Activated CD4-positive, alpha-beta T cell treated with anti-CD3 and anti-CD28 coated beads, Interleukin-2, amount 50 U/mL, for 16 hours (primary cell): Measurements from ENCODE around the gene KRTAP3-1.
"Not testable (repeated sequence)": the region's sequence is repeated elsewhere in the genome, so short reads cannot be mapped to it uniquely, and the experiment has no call there.

ENCODE experiments used
- DNase-seq: peaks from one replicate; pipeline ENCODE4 v3.0.0-alpha.2; 2020

KRTAP3-1 gene

GRCh38 chr17:41008811-41009210, at the start of gene KRTAP3-1:
TSS of gene KRTAP3-1 (minus strand) at chr17:41009128. CDS start at chr17:41009074, 54 bp downstream.
- DNase-seq: no peak

GRCh38 chr17:41057547-41057946, 48.6 kb upstream of the KRTAP3-1 start:
- no peak for DNase-seq

DNA sequence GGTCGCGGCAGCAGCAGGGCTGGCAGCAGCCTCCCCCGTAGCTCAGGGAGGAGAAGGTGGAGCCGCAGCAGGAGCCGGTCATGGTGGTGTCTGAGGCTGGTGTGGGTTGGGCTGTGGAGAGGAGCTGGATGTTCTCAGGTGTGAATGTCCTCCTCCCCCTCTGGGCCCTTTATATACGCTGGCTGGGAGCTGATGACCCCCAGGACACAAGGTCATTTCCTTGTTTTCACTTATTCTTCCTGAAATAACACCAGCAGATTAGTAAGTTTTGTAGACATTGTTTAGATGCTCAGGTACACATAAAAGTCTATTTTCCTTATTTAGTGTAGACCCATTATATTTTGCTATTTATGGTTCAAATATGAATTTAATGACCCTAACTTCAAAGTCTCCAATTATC, 46.2 kb upstream of the KRTAP3-1 start, which contains the start of gene KRTAP2-2:
Gene KRTAP2-2 (minus strand): TSS at position 101 of the 400 bp plus-strand sequence. CDS start 19 bp downstream, at position 82.
- not testable (repeated sequence) for DNase-seq

DNA sequence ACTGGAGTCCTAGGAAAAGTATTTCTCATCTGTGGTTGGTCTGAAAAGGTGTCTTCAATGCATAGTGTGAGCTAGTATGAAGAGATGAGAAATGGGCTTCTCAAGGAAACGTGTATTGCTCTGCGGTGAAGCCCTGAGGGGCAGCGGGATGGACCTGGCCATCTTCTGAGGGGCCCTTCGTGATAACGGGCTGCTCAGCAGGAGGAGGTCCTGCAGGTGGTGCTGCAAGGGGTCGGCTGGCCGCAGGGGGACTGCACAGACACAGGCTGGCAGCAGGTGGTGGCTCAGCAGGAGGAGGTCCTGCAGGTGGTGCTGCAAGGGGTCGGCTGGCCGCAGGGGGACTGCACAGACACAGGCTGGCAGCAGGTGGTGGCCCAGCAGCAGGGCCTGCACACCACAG, 45.6 kb upstream of the KRTAP3-1 start:
- DNase-seq: not testable (repeated sequence)

GRCh38 chr17:41054025-41054424, 45.1 kb upstream of the KRTAP3-1 start:
- DNase-seq: no peak

- DNase-seq: no peak
Observed at GRCh38 chr17:41052566-41052965, 43.6 kb upstream of the KRTAP3-1 start.

DNA sequence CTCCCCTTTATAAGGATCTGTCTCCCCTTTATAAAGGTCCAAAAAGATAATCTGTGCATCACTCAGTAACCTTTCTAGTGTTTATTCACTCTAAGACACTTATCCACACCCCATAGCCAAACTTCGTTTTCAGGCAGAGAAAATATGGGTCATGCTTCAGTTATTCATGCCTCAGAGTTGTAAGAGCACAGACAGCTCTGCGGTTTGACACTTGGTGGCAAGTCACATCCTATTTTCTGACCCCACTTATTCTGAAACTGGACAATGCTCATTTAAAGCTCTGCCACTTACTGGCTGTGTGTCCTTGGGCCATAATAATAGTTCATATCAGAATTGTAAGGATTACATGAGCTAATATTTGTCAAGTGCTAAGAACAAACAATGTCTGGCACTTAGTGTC, 40.2 kb upstream of the KRTAP3-1 start:
- DNase-seq: no peak

- no peak for DNase-seq
Observed at GRCh38 chr17:41048441-41048840, 39.5 kb upstream of the KRTAP3-1 start.

DNA sequence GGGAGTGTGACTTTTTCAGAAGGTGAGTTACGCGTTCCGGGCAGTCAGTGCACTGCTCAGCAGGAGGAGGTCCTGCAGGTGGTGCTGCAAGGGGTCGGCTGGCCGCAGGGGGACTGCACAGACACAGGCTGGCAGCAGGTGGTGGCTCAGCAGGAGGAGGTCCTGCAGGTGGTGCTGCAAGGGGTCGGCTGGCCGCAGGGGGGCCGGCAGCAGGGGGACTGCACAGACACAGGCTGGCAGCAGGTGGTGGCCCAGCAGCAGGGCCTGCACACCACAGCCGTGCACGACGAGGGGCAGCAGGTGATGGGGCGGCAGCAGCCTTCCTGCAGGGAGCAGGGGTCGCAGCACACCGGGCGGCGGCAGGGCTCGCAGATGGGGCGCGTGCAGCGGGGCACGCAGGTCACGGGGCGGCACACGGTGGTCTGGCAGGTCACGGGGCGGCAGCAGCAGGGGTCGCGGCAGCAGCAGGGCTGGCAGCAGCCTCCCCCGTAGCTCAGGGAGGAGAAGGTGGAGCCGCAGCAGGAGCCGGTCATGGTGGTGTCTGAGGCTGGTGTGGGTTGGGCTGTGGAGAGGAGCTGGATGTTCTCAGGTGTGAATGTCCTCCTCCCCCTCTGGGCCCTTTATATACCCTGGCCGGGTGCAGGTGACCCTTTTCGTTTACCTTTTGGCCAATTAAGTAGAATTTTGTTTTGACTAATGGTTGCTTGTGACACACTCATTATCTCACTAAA, 38.0 kb upstream of the KRTAP3-1 start, which contains the start of gene KRTAP2-1:
Gene KRTAP2-1 (minus strand): TSS at position 582 of the 731 bp plus-strand sequence. CDS start 49 bp downstream, at position 533.
- not testable (repeated sequence) for DNase-seq

GRCh38 chr17:41042953-41043352, 34.0 kb upstream of the KRTAP3-1 start:
- no peak for DNase-seq

DNA sequence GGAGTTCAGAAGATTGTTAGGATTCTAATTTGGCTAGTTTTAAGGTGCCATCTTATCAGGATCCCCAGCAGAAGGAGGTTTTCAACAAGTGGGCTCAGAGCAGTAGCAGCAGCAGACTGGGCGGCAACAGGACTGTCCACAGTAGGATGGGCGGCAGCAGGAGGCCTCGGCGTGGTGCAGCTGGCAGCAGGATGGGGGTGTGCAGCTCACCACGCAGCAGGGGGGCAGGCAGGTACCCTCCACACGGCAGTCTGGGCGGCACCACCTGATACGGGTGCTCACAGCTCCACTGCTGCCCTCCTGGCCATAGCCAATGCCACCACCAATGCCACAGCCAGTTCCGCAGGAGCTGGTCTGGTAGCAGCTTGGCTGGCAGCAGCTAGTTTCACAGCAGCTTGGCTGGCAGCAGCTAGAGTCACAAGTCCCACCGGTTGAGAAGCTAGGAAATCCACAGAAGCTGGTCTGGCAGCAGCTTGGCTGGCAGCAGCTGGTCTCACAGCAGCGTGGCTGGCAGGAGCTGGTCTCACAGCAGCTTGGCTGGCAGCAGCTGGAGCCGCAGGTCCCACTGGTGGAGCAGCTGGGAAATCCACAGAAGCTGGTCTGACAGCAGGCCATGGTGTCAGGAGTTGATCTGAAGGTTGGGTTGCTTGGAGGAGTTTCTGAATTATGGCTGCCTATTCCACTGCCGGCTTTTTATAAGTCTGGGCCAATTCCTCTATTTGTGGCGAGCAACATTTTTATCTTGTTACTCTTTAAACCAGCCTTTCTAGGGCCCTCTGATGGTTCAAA, 32.0 kb upstream of the KRTAP3-1 start, which contains the start of gene KRTAP1-1:
Gene KRTAP1-1 (minus strand): TSS at position 668 of the 789 bp plus-strand sequence. CDS start 53 bp downstream, at position 615.
- DNase-seq: not testable (repeated sequence)

DNA sequence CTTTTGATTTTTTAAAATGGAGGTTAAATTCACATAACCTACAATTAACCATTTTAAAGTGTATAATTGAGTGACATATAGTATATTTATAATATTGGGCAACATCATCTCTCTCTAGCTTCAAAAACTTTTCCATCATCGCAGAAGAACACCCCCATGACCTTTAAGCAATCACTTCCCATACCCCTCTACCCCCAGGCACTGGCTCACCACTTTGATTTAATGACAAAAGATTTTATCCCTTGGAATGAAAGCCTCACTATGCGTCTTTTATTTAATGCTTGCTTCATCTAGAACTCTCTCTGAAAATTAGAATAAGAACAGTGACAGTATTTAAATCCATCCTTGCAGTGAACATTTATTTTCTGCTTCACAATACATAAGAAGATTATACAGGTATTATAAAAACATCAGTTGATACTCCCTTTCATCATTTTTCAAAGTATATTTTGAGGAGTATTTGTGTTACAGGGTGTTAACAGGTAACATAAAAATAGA, 29.0 kb upstream of the KRTAP3-1 start:
- no peak for DNase-seq

GRCh38 chr17:41034346-41034935, 25.5 kb upstream of the KRTAP3-1 start, which contains the start of gene KRTAP1-3:
TSS of gene KRTAP1-3 (minus strand) at chr17:41034874. CDS start at chr17:41034821, 53 bp downstream.
- DNase-seq: not testable (repeated sequence)

- no peak for DNase-seq
Observed at GRCh38 chr17:41029633-41030245, 20.8 kb upstream of the KRTAP3-1 start, which contains the start of gene KRTAP1-4. TSS of gene KRTAP1-4 (minus strand) at chr17:41030195. CDS start at chr17:41030078, 117 bp downstream.

GRCh38 chr17:41026715-41027471, 18.0 kb upstream of the KRTAP3-1 start, which contains the start of gene KRTAP1-5:
TSS of gene KRTAP1-5 (minus strand) at chr17:41027208. CDS start at chr17:41027155, 53 bp downstream.
- no peak for DNase-seq

DNA sequence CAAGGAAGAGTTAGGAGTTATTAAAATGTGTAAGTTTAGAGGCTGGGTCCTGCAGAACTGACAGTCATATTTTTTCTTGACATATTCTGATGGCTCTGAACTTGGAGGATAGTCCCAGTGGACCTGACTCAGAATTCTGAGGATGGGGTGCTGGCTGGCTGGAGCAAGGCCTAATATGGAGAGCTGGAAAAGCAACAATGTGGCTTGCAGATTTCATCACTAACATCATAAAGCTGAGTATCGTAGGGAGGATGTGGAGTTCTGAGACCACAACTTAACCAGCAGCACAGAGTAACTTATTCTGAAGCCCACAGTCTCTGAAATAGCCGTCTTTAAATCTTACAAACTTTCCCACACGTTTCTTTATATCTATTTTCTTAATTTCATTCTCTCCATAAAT, 15.8 kb upstream of the KRTAP3-1 start:
- DNase-seq: no peak

GRCh38 chr17:41020336-41020735, 11.4 kb upstream of the KRTAP3-1 start:
- DNase-seq: no peak

DNA sequence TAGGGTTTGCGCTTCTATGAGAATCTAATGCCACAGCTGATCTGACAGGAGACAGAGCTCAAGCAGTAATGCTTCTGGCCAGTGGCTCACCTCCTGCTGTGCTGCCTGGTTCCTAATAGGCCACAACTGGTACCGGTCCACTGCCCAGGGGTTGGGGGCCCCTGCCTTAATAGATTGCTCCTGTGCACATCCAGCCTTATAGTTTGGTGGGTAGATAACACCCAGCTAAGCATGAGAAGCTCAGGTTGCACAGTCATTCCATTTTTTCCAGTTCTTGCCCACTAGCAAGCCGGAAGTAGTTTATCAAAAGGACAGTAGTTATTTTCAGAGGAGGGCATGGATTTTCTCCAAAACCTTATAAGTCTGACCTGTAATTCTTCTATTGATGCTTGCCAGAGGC, 10.5 kb upstream of the KRTAP3-1 start:
- no peak for DNase-seq

DNA sequence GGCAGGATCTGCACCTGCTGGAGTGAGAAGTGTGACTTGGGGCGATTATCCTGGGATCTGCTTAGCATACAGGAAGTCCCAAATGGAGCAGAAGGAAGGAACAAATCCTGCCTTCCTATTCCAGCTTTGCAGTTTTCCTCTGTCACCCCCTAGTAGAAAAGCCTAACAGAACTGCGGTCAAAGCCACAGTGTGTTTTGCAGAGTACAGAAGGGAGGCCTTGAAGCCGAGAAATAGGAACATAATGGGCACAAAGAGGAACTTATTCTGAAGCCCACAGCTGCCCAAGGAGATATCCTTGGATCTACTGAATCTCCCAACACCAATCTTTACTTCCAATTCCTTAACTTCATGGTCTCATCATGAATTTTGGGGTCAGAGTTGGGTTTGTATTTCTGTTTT, 9.6 kb upstream of the KRTAP3-1 start:
- no peak for DNase-seq

DNA sequence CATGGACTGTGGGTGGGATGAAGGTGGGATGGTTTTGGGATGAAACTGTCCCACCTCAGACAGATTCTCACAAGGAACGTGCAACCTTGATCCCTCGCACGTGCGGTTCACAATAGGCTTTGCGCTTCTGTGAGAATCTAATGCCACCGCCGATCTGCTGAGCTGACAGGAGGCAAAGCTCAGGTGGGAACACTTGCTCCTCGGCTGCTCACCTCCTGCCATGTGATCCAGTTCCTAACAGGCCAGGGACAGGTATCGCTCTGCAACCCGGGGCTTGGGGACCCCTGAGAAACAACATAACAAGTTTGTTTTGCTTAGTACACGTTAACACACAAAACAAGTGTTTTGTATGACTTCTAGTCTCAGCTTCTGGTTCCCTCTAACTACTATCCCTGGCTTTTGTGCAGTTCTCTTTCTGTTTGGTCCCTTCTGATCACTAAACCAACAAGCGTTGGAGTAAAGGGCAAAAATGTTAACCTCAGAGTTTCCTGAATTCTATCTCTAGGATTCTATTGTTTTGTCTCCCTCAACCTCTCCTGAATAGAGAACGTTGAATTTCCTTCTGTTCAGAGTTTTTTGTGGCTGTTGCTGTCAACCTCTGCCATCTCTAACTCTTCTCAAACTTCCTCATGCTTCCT, 7.8 kb upstream of the KRTAP3-1 start:
- DNase-seq: no peak

DNA sequence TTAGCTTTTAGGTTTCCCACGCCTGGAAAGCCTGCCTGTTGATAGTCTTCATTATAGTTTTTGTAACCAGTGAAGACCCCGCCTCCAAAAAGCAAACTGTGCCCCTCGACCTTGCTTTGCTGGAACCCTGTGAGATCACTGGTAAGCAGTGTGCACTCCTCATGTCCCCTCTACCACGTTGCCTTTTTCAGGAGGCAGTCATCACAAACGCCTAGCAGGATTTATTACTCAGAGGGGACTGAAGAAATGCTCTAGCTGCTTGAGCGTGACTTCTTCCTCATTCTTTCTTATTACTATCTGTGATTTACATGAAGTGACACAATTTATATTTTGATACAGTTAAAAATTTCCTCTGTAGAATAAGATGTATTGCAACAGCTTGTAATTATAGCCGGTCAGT, 6.5 kb upstream of the KRTAP3-1 start:
- DNase-seq: no peak
